ENCODE measurements around the gene ELL2. TPM values are rescaled to one million over a fixed set of nuclear protein-coding genes. Genes with fewer than 3 reads are reported as not detected.

Gene ELL2
- total RNA-seq, 1 experiment from 2014 or later: 27.5 TPM

- Histone ChIP-seq H3T11ph (ENCODE audit: low read length) (no peak overlapping the region), H3K4me1 (ENCODE audit: insufficient read depth, low read length) (no peaks in the 10 kb centered on the region), H2BK12ac (ENCODE audit: insufficient read length, low read depth, low read length) (no peak overlapping the region), H2BK5ac (ENCODE audit: insufficient read length, low read length) (no peak overlapping the region), H3K4ac (ENCODE audit: low read depth, low read length) (no peak overlapping the region), H2AK5ac (ENCODE audit: insufficient read length, low read length) (no peak overlapping the region), H2BK15ac (ENCODE audit: low read depth, low read length) (no peak overlapping the region), H3K9ac (ENCODE audit: extremely low read depth, insufficient read length, low read length) (no peak overlapping the region), H2BK20ac (ENCODE audit: low read depth, low read length, poor library complexity, severe bottlenecking) (no peak overlapping the region), H3K18ac (ENCODE audit: insufficient read length, low read depth, low read length) (no peak overlapping the region), H3K79me2 (ENCODE audit: insufficient read depth, low read length) (no peaks in the 10 kb centered on the region), H4K8ac (replicated peaks; ENCODE audit: insufficient read length, low read depth, low read length) (no peak overlapping the region), H2AFZ (ENCODE audit: low read length) (no peak overlapping the region), H4K5ac (ENCODE audit: insufficient read length, low read depth, low read length) (no peak overlapping the region), H4K20me1 (ENCODE audit: control insufficient read depth, insufficient read depth, insufficient read length) (no peaks in the 10 kb centered on the region), H3K9me3 (ENCODE audit: control insufficient read depth, low read depth, low read length) (no peaks in the 10 kb centered on the region), H3K27me3 (ENCODE audit: insufficient read depth, low read length) (no peaks in the 10 kb centered on the region), H2BK120ac (ENCODE audit: low read depth, low read length, poor library complexity, severe bottlenecking) (no peak overlapping the region), H3K79me1 (ENCODE audit: insufficient read depth, low read depth, low read length, poor library complexity, severe bottlenecking) (no peaks in the 10 kb centered on the region), H4K91ac (ENCODE audit: insufficient read length, low read depth, low read length) (no peak overlapping the region), H3K4me2 (ENCODE audit: insufficient read depth, insufficient read length, low read length) (no peak overlapping the region), H3K27ac (ENCODE audit: insufficient read length, low read depth, low read length) (no peak overlapping the region), H3K23ac (ENCODE audit: insufficient read length, low read depth, low read length) (no peak overlapping the region), H3K23me2 (ENCODE audit: insufficient read length, low read depth, low read length, poor library complexity, severe bottlenecking) (no peaks in the 10 kb centered on the region), H3K14ac (ENCODE audit: insufficient read depth, low read length) (no peak overlapping the region), H3K56ac (ENCODE audit: insufficient read length, low read depth, low read length) (no peak overlapping the region)
- no CpG with 5 or more reads among the region's 2 CpGs for WGBS (ENCODE audit: extremely low coverage, insufficient read length, low lambda C conversion rate)
- no peak overlapping the region for H3K4me3 Mint-ChIP-seq
- H3K4me1 Mint-ChIP-seq: peaks cover 3 to 5% of the 10 kb centered on the region in 2 experiments; a peak in 3 of 4 replicates
- H3K9me3 Mint-ChIP-seq: no peaks in the 10 kb centered on the region
- H3K27me3 Mint-ChIP-seq (ENCODE audit: low read depth): no peaks in the 10 kb centered on the region
- no peak for DNase-seq
- TF ChIP-seq CTCF (conservative IDR thresholded peaks at IDR 0.05): no peak
- H3K27ac Mint-ChIP-seq: no peak overlapping the region
- H3K36me3 Mint-ChIP-seq (ENCODE audit: insufficient read depth in 1 of 3, low read depth in 3 of 3): no peaks in the 10 kb centered on the region
Measured at GRCh38 chr5:95983509-95983908, 21.9 kb upstream of the ELL2 start.
